DOHH2 (cell line): ENCODE measurements around the gene CBFA2T3.

ENCODE experiments used
- H3F3A ChIP-seq: fragments of 200-600 bp; sonication (generic), shearing (Covaris generic); 2 replicates; pipeline ENCODE4 v1.6.0; 2016; ENCODE audit warnings: antibody characterized with exemption, mild to moderate bottlenecking; ENCODE audit not compliant: control insufficient read depth, insufficient read depth
- H3K27ac ChIP-seq: fragments of 200-600 bp; sonication (generic); 2 replicates; pipeline ENCODE4 v1.5.1; 2014; ENCODE audit warnings: low read depth, mild to moderate bottlenecking, low read length, moderate library complexity
- H3K27me3 ChIP-seq: fragments of 200-600 bp; sonication (generic); 2 replicates; pipeline ENCODE4 v1.6.1; 2014; ENCODE audit warnings: mild to moderate bottlenecking, low read length, mixed read lengths; ENCODE audit not compliant: control insufficient read depth
- H3K36me3 ChIP-seq: fragments of 200-600 bp; sonication (generic); 2 replicates; pipeline ENCODE4 v1.6.1; 2014; ENCODE audit warnings: mild to moderate bottlenecking, low read length, moderate library complexity, mixed read lengths; ENCODE audit not compliant: control insufficient read depth
- H3K4me1 ChIP-seq: fragments of 200-600 bp; sonication (generic); 2 replicates; pipeline ENCODE4 v1.6.1; 2014; ENCODE audit warnings: mild to moderate bottlenecking, low read length, mixed read lengths; ENCODE audit not compliant: control insufficient read depth
- H3K4me2 ChIP-seq: fragments of 200-600 bp; sonication (generic); 2 replicates; pipeline ENCODE4 v1.6.0; 2014; ENCODE audit warnings: mild to moderate bottlenecking, low read length, moderate library complexity
- H3K4me3 ChIP-seq: fragments of 200-600 bp; sonication (generic); 2 replicates; pipeline ENCODE4 v1.5.1; 2014; ENCODE audit warnings: mild to moderate bottlenecking, low read length, mixed read lengths
- H3K79me2 ChIP-seq: fragments of 200-600 bp; sonication (generic); 2 replicates; pipeline ENCODE4 v1.6.1; 2014; ENCODE audit warnings: mild to moderate bottlenecking, low read length, mixed read lengths; ENCODE audit not compliant: control insufficient read depth
- H3K9me2 ChIP-seq: fragments of 200-600 bp; sonication (generic); replicated peaks from 2 replicates; pipeline ENCODE4 v1.6.1; 2014; ENCODE audit warnings: mild to moderate bottlenecking, low read length, mixed read lengths; ENCODE audit not compliant: control insufficient read depth
- H3K9me3 ChIP-seq: fragments of 200-600 bp; sonication (generic); 2 replicates; pipeline ENCODE4 v1.6.1; 2014; ENCODE audit warnings: antibody characterized with exemption, low read length, mixed read lengths; ENCODE audit not compliant: control insufficient read depth, insufficient read depth
- H4K20me1 ChIP-seq: fragments of 200-600 bp; sonication (generic); 2 replicates; pipeline ENCODE4 v1.6.0; 2014; ENCODE audit warnings: low read depth, mild to moderate bottlenecking, antibody characterized with exemption, low read length, moderate library complexity; ENCODE audit not compliant: control insufficient read depth, insufficient read depth
- EZH2phosphoT487 ChIP-seq: fragments of 200-600 bp; sonication (generic); IDR thresholded peaks from 2 replicates; pipeline ENCODE4 v1.6.1; 2017; ENCODE audit warnings: borderline replicate concordance, mild to moderate bottlenecking, antibody characterized with exemption, low read length, moderate library complexity, mixed read lengths
- TF ChIP-seq, protein P1 (sequence below): fragments of 200-600 bp; sonication (generic); IDR thresholded peaks from one replicate; pipeline ENCODE4 v1.5.1; 2014; ENCODE audit warnings: antibody characterized with exemption, mild to moderate bottlenecking, low read depth, low read length; ENCODE audit not compliant: poor library complexity, severe bottlenecking

Gene CBFA2T3

DNA sequence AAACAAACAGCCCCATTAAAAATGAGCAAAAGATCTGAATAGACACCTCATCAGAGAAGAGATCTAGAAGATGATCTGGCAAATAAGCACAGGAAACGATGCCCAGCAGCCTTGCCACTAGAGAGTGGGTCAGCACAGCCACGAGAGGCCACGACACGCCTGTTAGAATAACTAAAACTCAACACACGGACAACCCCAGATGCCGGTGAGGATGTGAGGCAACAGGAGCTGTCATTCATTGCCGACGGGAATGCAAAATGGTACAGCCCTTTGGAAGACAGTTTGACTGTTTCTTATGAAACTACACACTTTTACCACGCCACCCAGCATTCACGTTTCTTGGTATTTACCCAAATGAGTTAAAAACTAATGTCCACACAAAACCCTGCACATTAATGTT is 31.5 kb downstream of the CBFA2T3 start:
- Histone ChIP-seq H4K20me1 (no peaks in the 10 kb centered on the region), H3K4me1 (peaks cover 25% of the 10 kb centered on the region), H3K36me3 (peaks cover 3% of the 10 kb centered on the region; the same call in 1 of the 2 replicates), H3K27me3 (no peaks in the 10 kb centered on the region), H3F3A (peaks cover 12% of the 10 kb centered on the region), H3K9me3 (no peaks in the 10 kb centered on the region), H3K4me2 (no peak overlapping the region), H3K79me2 (peaks cover 5% of the 10 kb centered on the region), H3K9me2 (no peaks in the 10 kb centered on the region), H3K27ac (no peak overlapping the region), H3K4me3 (no peak overlapping the region)
- TF ChIP-seq, protein P1, sequence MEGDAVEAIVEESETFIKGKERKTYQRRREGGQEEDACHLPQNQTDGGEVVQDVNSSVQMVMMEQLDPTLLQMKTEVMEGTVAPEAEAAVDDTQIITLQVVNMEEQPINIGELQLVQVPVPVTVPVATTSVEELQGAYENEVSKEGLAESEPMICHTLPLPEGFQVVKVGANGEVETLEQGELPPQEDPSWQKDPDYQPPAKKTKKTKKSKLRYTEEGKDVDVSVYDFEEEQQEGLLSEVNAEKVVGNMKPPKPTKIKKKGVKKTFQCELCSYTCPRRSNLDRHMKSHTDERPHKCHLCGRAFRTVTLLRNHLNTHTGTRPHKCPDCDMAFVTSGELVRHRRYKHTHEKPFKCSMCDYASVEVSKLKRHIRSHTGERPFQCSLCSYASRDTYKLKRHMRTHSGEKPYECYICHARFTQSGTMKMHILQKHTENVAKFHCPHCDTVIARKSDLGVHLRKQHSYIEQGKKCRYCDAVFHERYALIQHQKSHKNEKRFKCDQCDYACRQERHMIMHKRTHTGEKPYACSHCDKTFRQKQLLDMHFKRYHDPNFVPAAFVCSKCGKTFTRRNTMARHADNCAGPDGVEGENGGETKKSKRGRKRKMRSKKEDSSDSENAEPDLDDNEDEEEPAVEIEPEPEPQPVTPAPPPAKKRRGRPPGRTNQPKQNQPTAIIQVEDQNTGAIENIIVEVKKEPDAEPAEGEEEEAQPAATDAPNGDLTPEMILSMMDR: no peak
- no peak for TF ChIP-seq EZH2phosphoT487

DNA sequence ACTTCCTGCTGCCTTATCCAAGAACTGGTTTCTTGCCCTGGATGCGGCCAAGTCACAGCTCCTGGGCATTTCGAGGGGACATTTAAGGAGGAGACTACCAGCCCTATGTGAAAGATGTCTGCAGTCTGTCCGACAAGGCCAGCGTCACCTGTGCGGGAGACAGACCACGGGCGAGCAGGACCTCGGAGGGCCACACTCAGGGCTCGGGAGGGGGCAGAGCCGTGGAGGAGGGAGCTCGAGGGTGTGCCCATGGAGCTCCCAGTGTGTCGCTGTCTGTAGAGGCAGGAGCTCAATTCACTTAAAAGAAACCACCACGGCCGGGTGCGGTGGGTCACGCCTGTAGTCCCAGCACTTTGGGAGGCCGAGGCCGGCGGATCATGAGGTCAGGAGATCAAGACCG is 33.3 kb downstream of the CBFA2T3 start:
- H3K9me3 ChIP-seq: no peaks in the 10 kb centered on the region
- H3K27me3 ChIP-seq: no peaks in the 10 kb centered on the region
- H3K4me3 ChIP-seq: no peak overlapping the region
- H3K36me3 ChIP-seq: peaks cover 18% of the 10 kb centered on the region
- H3K9me2 ChIP-seq: no peaks in the 10 kb centered on the region
- H3K4me2 ChIP-seq: no peak overlapping the region
- H3K27ac ChIP-seq: no peak overlapping the region
- H3K4me1 ChIP-seq: peaks cover 38% of the 10 kb centered on the region
- peaks cover 22% of the 10 kb centered on the region for H3K79me2 ChIP-seq
- peaks cover 12% of the 10 kb centered on the region for H3F3A ChIP-seq
- peaks cover 2% of the 10 kb centered on the region; the same call in 1 of the 2 replicates for H4K20me1 ChIP-seq
- no peak for TF ChIP-seq EZH2phosphoT487
- TF ChIP-seq, protein P1: no peak

DNA sequence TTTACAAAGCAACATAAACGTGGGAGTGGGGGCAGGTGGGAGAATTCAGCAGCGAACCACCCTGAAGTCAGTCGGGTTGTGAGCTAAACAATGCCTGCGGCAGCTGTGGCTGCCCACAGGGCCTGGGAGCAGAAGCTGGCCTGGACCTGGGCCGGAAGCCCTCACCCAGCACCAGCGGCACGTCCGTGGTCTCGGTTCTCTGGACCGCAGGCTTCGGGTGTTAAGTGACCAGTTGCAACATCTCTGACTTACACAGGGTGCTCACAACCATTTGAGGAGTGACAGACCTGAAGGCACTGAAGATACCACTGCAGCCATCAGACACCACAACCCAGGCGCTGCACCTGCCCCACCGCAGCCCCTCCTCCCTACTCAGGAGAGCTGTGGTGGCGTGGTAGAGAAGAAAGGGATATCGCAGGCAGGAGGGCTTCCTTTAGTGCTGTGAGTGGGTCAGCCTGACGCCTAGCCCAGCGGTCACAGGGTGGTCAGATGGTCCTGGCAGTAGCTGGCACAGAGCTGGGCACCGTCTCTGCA is 33.8 kb downstream of the CBFA2T3 start:
- TF ChIP-seq, protein P1: no peak
- no peak for TF ChIP-seq EZH2phosphoT487
- Histone ChIP-seq H3K27me3 (no peaks in the 10 kb centered on the region), H3K9me3 (no peaks in the 10 kb centered on the region), H3K36me3 (peaks cover 23% of the 10 kb centered on the region), H3K4me2 (no peak overlapping the region), H3K4me3 (no peak overlapping the region), H3K79me2 (peaks cover 28% of the 10 kb centered on the region), H3K27ac (no peak overlapping the region), H3K9me2 (no peaks in the 10 kb centered on the region), H3K4me1 (peaks cover 43% of the 10 kb centered on the region), H4K20me1 (peaks cover 4% of the 10 kb centered on the region; the same call in 1 of the 2 replicates), H3F3A (peaks cover 12% of the 10 kb centered on the region)
